ENCODE data around the gene RNF115.
"Not testable (repeated sequence)": the region's sequence is repeated elsewhere in the genome, so short reads cannot be mapped to it uniquely, and the experiment has no call there.

The RNF115 gene

DNA sequence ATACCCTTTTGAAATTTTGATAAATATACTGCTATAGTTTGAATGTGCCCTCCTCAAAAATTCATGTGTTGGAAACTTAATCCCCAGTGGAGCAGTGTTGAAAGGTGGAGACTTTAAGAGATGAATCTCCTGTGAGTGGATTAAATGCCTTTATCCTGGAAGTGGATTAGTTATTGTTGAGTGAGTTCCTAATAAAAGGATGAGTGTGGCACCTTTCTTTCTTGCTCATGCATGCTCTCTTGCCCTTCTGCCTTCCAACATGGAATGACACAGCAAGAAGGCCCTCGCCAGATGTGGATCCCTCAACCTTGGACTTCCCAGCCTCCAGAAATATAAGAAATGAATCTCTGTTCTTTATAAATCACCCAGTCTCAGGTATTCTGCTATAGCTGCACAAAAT, 52.8 kb downstream of the RNF115 start:
- no peak for DNase-seq

DNA sequence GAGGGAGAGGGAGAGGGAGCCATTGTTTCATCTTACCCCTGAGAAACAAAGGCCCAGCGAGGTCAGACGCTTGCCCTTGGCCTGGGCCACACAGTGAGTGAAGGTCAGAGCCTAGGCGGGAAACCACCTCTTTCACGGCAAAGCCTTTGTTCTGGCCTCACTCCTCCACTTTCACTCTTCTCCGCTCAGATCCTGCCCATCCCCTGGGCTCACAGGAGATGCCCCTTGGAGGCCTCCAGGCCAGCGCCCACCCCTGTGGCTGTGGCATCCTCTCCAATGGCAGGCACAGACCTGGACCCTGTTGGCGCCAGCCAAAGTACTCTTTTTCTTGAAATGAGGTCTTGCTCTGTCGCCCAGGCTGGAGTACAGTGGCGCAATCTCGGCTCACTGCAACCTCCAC, 55.9 kb downstream of the RNF115 start:
- DNase-seq = not testable (repeated sequence)

DNA sequence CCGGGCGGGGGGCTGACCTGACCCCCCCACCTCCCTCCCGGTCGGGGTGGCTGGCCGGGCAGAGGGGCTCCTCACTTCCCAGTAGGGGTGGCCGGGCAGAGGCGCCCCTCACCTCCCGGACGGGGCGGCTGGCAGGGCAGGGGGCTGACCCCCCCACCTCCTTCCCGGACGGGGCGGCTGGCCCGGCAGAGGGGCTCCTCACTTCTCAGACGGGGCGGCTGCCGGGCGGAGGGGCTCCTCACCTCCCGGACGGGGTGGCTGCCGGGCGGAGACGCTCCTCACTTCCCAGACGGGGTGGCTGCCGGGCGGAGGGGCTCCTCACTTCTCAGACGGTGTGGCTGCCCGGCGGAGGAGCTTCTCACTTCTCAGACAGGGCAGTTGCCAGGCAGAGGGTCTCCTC, 57.0 kb downstream of the RNF115 start:
- DNase-seq = not testable (repeated sequence)

DNA sequence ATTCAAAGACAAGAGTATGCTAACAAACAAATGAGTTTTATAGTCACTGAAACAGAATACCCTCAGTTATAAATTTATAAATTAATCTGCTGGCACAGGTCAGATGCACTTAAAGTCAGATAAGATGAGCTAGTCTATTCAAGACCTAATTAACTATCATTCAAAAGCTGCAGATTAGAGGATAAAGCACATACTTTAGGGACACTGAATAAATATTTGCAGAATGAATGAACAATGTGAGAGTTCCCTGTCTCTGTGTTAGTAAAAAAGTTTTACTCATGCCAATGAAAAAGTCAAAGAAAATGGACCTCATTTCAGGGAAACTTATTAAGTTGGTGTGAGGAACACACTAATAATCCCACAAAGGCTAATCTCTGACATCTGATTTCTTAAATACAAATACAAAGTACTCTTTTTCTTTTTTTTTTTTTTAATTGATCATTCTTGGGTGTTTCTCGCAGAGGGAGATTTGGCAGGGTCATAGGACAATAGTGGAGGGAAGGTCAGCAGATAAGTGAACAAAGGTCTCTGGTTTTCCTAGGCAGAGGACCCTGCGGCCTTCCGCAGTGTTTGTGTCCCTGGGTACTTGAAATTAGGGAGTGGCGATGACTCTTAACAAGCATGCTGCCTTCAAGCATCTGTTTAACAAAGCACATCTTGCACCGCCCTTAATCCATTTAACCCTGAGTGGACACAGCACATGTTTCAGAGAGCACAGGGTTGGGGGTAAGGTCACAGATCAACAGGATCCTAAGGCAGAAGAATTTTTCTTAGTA, 58.1 kb downstream of the RNF115 start:
- DNase-seq = peak; percentile 14

DNA sequence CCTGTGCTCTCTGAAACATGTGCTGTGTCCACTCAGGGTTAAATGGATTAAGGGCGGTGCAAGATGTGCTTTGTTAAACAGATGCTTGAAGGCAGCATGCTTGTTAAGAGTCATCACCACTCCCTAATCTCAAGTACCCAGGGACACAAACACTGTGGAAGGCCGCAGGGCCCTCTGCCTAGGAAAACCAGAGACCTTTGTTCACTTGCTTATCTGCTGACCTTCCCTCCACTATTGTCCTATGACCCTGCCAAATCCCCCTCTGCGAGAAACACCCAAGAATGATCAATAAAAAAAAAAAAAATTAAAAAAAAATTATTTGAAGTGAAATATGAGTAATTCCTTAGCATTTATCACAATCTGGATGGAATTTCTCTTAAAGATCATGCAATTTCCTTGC, 58.8 kb downstream of the RNF115 start:
- not testable (repeated sequence) for DNase-seq

DNA sequence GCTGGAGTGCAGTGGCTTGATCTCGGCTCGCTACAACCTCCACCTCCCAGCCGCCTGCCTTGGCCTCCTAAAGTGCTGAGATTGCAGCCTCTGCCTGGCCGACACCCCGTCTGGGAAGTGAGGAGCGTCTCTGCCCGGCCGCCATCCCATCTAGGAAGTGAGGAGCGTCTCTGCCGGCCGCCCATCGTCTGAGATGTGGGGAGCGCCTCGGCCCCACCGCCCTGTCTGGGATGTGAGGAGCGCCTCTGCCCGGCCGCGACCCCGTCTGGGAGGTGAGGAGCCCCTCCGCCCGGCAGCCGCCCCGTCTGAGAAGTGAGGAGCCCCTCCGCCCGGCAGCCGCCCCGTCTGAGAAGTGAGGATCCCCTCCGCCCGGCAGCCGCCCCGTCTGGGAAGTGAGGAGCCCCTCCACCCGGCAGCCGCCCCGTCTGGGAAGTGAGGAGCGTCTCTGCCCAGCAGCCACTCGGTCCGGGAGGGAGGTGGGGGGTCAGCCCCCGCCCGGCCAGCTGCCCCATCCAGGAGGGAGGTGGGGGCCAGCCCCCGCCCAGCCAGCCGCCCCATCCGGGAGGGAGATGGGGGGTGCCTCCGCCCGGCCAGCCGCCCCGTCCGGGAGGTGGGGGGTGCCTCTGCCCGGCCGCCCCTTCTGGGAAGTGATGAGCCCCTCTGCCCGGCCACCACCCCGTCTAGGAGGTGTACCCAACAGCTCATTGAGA, 59.5 kb downstream of the RNF115 start:
- DNase-seq = not testable (repeated sequence)

DNA sequence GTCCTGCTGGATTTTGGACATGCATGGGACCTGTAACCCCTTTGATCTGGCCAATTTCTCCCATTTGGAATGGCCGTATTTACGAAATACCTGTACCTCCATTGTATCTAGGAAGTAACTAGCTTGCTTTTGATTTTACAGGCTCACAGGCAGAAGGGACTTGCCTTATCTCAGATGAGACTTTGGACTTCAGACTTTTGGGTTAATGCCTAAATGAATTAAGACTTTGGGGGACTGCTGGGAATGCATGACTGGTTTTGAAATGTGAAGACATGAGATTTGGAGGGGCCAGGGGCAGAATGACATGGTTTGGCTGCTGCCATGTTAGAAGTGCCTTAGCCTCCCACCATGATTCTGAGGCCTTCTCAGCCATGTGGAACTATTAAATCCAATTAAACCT, 61.9 kb downstream of the RNF115 start:
- DNase-seq = not testable (repeated sequence)

DNA sequence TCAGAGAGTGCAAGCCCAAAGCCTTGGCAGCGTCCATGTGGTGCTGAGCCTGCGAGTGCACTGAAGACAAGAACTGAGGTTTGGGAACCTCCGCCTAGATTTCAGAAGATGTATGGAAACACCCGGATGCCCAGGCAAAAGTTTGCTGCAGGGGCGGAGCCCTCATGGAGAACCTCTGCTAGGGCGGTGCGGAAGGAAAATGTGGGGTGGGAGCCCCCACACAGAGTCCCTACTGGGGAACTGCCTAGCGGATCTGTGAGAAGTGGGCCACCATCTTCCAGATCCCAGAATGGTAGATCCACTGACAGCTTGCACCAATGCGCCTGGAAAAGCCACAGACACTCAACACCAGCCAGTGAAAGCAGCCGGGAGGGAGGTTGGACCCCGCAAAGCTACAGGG, 62.4 kb downstream of the RNF115 start:
- DNase-seq = not testable (repeated sequence)

DNA sequence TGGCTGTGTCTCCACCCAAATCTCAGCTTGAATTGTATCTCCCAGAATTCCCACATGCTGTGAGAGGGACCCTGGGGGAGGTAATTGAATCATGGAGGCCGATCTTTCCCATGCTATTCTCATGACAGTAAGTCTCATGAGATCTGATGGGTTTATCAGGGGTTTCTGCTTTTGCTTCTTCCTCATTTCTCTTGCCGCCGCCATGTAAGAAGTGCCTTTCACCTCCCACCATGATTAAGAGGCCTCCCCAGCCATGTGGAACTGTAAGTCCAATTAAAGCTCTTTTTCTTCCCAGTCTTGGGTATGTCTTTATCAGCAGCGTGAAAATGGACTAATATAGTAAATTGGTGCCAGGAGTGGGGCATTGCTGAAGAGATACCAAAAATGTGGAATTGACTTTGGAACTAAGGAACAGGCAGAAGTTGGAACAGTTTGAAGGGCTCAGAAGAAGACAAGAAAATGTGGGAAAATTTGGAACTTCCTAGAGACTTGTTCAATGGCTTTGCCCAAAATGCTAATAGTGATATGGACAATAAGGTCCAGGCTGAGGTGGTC, 63.4 kb downstream of the RNF115 start:
- not testable (repeated sequence) for DNase-seq

DNA sequence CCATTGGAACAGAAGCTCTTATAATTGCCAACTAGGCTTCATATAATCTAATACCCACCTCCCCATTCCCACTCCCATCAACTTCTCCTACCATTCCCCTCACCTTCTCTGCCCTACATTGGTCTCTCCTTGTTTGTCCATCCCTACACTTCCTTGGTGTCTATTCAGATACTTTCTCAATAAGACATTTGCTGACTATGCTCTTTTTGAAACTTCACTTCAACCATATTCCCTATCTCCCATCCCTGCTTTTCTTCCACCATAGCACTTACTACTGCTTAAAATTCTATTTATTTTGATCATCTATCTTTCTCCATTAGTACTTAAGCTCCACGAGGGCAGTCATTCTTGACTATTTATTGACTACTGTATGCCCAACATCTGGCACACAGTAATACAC, 64.2 kb downstream of the RNF115 start:
- no peak for DNase-seq

DNA sequence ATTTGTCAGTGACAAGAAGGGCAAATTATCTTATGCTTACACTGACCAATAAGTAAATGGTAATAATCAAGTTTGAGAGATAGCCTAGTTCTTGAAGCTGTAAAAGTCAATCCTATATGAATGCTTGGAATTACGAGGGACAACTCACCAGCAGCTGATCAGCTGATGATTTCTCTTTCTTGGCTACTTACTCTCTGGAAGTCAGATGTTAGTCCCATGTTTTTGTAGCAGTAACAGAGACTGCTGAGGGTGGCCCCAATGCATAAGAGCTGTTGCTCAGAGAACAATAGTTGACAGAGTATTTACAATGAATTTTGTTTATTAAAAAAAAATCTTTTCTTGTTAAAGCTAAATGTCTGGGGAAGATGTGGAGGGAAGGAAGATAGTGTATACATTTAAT, 65.3 kb downstream of the RNF115 start:
- no peak for DNase-seq

DNA sequence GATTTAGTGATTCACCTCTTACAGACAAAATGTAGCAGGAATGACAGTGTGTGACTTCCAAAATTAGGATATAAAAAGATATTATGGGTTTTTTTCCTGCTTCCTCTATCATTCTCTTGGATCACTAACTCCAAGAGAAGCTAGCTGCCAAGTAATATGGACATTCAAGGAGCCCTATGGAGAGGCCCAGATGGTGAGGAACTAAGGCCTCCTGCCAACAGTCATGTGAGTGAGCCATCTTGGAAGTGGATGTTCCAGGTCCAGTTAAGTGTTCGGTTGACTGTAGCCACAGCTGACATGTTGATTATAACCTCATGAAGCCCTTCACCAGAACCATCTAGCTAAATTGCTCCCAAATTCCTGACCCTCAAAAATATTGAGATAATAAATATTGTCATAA, 65.8 kb downstream of the RNF115 start:
- no peak for DNase-seq

DNA sequence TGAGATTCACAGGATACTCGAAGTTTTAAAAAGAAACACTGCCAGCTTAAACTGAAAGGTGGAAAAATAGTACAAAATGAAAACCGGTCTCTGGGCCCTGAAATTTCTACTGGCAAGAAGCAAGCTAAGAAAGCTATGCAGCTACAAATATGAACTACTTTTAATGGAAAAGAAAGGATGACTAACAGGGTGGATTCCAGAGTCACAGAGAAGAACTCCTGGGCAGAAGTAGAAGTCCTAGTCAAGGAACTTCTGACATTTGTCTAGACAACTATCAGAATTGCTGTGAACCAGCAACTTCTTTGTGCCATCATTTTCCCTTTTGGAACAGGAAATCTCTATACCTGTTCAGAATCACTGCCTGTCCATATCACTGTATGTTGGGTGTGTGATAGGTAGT, 66.5 kb downstream of the RNF115 start:
- no peak for DNase-seq

DNA sequence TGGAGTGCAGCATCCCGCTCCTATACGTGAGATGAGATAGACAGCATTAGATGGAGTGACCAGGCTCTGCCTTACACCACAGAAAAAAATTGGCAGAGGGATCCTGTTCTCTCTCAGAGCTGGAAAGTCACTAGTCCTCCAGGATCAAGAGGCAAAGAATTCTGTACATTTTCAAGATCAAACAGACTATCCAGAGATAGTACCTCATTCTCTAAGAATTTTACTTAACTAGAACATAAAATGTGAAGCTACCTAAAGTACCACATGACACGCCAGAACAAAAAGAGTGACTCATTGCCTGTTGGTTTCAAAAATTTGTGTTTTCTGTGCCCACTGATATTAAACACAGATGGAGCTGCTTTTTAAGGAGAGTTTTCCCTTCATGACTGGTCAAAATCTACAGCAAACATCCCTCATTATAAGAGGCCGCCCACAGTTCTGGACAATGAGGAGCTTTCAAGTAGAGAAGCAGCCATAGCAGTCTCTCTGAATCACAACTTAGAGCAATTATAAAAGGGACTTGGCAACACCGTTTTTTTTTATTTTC, 72.3 kb downstream of the RNF115 start:
- no peak for DNase-seq

DNA sequence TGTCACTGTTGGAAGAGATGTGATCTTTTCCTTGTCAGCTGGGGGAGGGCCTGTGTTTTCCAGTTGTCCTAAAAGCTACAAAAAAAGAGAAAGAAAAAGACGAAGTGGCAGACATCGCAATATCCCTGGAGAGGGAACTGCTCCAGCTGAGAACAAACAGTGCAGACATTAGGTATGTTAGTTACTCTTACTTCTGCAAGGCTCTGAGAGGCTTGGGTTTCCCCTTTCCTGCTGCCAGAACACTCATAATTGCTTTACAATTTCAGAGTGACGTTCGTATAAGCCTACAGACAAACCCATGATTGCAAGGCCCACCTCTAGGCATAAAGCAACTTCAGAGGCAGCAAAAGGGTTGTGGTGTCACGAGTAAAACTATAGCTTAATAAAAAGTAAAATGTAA, 73.5 kb downstream of the RNF115 start:
- DNase-seq = no peak

DNA sequence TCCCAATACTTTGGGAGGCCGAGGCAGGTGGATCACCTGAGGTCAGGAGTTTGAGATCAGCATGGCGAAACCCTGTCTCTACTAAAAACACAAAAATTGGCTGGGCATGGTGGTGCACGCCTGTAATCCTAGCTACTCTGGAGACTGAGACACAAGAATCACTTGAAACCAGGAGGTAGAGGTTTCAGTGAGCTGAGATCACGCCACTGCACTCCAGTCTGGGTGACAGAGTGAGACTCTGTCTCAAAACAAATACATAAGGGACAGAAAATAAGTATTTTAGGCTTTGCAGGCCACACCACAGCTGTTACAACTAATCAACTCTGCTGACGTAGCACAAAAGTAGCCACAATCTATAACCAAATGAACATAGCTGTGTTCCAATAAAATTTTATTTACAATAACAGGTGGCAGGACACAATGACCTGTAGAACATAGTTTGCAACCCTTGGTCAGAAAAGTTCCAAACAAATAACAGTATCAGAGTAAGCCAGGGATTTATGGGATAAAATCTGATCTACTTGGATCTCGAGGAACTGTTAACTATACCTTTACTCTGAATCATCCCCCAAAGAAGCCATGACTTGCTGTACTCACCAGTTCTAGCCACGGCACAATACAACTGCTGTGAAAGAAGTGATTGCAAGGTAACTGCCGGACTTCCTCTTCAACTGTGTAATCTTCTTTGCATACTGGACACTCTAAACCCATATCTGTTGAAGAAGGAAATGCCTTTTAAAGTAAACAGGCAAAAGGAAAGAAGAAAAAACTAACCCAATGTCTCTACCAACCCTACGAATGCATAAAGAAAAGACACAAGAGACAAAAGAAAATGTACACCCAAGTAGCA, 76.3 kb downstream of the RNF115 start:
- no peak for DNase-seq

DNA sequence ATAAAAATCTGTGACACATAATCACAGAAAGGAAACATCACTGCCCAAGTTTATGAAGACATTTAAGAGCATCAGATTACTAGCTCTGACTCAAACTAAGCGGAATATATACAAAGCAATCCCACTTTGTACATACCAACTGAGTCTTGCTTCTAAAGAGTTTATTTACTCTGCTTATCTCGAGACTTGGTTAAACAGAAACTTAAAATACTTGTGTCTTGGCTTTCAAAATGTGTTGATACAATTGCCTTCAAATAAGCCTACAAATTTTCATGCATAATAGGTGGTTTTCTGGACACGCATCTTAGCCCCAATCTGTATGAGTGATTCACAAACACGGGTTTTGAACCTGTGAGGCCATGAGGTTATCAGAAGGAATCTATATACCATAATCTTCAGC, 83.6 kb downstream of the RNF115 start:
- no peak for DNase-seq

DNA sequence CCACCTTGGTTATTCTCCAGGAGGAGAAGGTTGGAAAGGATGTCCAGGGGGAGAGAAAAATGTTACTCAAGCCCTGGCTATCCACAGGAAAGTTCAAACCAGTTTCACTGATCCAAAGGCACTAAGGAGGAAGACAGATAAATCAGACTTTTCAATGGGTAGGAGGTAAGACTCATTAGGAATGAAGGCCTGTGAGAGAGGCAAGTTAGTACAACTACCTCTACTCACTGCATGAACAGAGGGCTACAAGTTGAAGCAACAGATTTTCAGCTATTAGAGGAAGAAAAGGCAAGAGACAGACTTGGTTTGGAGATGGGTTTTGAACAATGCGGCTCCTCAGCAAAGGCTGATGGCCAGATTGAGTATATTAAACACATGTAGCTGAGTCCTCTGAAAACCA, 87.7 kb downstream of the RNF115 start:
- no peak for DNase-seq

DNA sequence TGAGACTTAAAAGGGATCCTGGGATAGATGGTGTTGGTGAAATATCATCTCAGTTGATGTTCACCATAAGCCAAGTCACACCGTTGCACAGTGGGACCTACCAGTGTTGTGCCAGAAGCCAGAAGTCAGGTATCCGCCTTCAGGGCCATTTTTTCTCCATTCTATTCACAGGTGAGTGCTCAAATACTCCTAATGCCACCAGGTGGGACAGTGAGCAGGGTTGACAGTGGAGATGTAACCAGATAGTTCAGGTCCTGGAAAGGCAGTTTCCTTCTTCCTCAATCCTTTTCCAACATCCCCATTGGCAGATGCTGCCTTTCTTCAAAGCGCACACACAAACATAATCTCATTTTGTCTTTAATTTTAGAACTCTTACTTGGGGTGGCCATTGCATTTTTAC, 93.0 kb downstream of the RNF115 start:
- DNase-seq = no peak

DNA sequence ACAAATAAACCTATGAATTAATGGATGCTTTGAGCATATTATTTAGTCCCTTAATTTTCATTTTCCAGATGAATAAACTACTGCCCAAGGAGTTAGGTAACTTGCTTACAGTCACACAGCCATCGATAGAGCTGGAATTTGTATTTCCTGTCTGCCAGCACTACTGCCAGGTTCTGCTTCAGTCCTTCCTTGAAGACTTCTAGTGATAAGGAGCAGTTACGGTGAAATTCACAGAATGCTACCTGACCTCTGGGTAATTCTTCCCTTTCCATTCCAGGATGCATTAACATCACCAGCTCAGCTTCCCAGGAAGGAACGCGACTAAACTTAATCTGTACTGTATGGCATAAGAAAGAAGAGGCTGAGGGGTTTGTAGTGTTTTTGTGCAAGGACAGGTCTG, 93.4 kb downstream of the RNF115 start:
- no peak for DNase-seq

DNA sequence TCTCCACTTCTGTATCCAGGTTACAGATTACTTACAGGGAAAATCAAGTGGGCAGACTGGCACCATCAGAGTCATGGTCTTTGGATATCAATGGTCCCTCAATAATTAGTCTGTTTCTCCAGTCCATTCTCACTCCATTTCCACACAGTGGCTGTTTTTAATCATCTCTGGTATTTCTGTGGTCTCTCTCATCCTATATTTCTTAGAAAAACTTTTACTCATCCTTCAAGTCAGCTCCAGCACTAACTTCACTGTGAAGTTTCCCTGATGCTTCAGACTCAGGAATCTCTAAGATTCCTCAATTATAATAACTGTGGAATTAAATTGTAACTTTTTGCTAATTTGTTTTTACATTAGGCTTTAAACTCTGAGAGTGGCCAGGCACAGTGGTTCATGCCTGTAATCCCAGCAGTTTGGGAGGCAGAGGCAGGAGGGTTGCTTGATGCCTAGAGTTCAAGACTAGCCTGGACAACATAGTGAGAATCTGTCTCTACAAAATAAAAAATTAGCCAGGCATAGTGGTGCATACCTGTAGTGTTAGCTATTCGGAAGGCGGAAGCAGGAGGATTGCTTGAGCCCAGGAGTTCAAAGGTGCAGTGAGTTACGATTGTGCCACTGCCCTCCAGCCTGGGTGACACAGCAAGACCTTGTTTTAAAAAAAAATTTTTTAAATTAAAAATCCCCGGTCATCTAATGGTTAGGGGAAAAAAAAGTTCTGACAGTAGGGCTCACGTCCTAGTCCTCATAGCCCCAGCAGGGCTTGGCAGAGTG, 94.0 kb downstream of the RNF115 start:
- DNase-seq = peak; percentile 8

DNA sequence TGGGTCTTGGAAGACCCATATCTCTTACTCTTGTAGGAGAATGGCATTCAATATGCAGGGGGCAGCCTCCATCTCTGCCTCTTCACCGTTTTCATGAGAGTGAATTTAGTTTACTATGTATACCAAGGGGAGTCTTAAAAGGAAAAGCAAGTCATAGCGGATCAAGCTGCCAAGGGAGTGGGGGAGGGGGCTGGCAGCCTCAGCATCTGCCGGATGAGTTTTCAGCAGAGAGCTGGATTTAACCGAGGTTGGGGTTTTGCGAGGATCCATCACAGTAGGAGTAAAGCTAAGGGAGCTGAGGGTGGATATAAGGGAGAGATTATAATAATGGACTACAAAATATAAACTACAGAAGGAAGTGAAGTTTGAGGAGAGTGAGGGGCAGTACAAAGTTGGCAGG, 94.7 kb downstream of the RNF115 start:
- DNase-seq = no peak

Data from DMS79 treated with DMSO at 0.1 percent for 48 hours (cell line).